ENCODE measurements around the gene SPECC1L. TPM values are rescaled to one million over a fixed set of nuclear protein-coding genes. Genes with fewer than 3 reads are reported as not detected.

Gene SPECC1L
- total RNA-seq, 1 experiment from 2014 or later: 14.1 TPM

GRCh38 chr22:24435323-24435645 is 164.7 kb downstream of the SPECC1L start:
- Histone ChIP-seq H3K4me2 (ENCODE audit: low read length) (no peak overlapping the region), H3K4me1 (ENCODE audit: insufficient read depth, low read length) (peaks cover 3% of the 10 kb centered on the region; the same call in 1 of the 2 replicates), H3K9me2 (replicated peaks; ENCODE audit: low read length) (no peaks in the 10 kb centered on the region), H3K36me3 (ENCODE audit: low read depth, low read length) (no peaks in the 10 kb centered on the region), H3K9me3 (ENCODE audit: low read length) (no peaks in the 10 kb centered on the region), H3F3A (ENCODE audit: low read length, unreplicated experiment) (no peaks in the 10 kb centered on the region), H3K79me2 (ENCODE audit: low read length) (no peaks in the 10 kb centered on the region), H3K9ac (ENCODE audit: low read length) (no peak overlapping the region), H2AFZ (ENCODE audit: low read length) (no peak overlapping the region), H3K4me3 (ENCODE audit: low read length) (no peak overlapping the region), H3K27me3 (ENCODE audit: low read length) (no peaks in the 10 kb centered on the region), H3K27ac (ENCODE audit: low read length) (no peak overlapping the region), H4K20me1 (ENCODE audit: low read length) (no peaks in the 10 kb centered on the region)
- CTCF ChIA-PET: interaction anchor here (0.6 kb wide), 2 partner anchors 45 to 70 kb away, joined by 4 to 8 read pairs; no protein-coding TSS in a partner anchor
- intact Hi-C loops (cut with micrococcal nuclease): loop anchor here (5.0 kb wide), 1 partner anchor 67 kb away; no protein-coding TSS in a partner anchor
- ATAC-seq (no peak), DNase-seq (no peak)
- TF ChIP-seq EZH2 (IDR thresholded peaks at IDR 0.05; ENCODE audit: low read length, unreplicated experiment) (no peak), EZH2phosphoT487 (IDR thresholded peaks at IDR 0.05; ENCODE audit: borderline replicate concordance, low read length) (no peak), CTCF (conservative IDR thresholded peaks at IDR 0.05; ENCODE audit: low read depth, low read length) (no peak)
- no TSS peak for BruUV-seq (replicated peaks)
- POLR2A ChIA-PET (ENCODE audit: unreplicated experiment): no interaction called here

DNA sequence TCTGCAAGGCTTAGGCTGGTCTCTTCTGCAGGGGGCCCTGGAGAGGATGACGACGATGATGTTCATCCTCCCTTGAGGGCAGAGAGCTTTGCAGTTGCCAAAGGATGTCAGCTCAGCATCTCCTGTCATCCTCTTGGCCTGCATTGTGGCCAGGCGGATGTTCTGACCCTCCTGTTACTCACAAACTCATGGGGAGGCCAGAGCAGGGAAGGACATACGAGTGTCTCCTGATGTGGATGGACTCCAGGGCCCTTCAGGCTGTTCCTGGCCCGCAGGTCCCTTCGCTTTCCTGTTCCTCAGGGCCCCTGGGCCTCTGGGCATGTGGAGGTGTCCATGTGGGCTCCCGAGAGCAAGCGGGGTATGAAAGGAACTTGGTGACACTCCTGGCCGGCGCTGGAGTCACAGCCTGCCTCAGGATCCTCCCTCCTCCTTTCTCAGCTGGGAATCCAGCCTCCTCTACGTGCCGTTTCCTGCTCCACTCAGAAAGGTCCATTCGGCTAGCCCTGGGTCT is 165.3 kb downstream of the SPECC1L start:
- POLR2A ChIA-PET (ENCODE audit: unreplicated experiment): no interaction called here
- CTCF ChIA-PET: no interaction called here
- no peak for ATAC-seq
- Histone ChIP-seq H4K20me1 (ENCODE audit: low read length) (no peaks in the 10 kb centered on the region), H3K9me2 (replicated peaks; ENCODE audit: low read length) (no peaks in the 10 kb centered on the region), H3F3A (ENCODE audit: low read length, unreplicated experiment) (no peaks in the 10 kb centered on the region), H3K27ac (ENCODE audit: low read length) (no peak overlapping the region), H3K9ac (ENCODE audit: low read length) (no peak overlapping the region), H3K4me1 (ENCODE audit: insufficient read depth, low read length) (peaks cover 3% of the 10 kb centered on the region; the same call in 1 of the 2 replicates), H2AFZ (ENCODE audit: low read length) (no peak overlapping the region), H3K9me3 (ENCODE audit: low read length) (no peaks in the 10 kb centered on the region), H3K79me2 (ENCODE audit: low read length) (no peaks in the 10 kb centered on the region), H3K36me3 (ENCODE audit: low read depth, low read length) (no peaks in the 10 kb centered on the region), H3K4me3 (ENCODE audit: low read length) (no peak overlapping the region), H3K4me2 (ENCODE audit: low read length) (no peak overlapping the region), H3K27me3 (ENCODE audit: low read length) (no peaks in the 10 kb centered on the region)
- intact Hi-C loops (cut with micrococcal nuclease): loop anchor here (5.0 kb wide), 1 partner anchor 66 kb away; no protein-coding TSS in a partner anchor
- DNase-seq: no peak
- TF ChIP-seq EZH2 (IDR thresholded peaks at IDR 0.05; ENCODE audit: low read length, unreplicated experiment): no peak
- no peak for TF ChIP-seq EZH2phosphoT487 (IDR thresholded peaks at IDR 0.05; ENCODE audit: borderline replicate concordance, low read length)
- TF ChIP-seq CTCF (conservative IDR thresholded peaks at IDR 0.05; ENCODE audit: low read depth, low read length): no peak
- no TSS peak for BruUV-seq (replicated peaks)

- POLR2A ChIA-PET (ENCODE audit: unreplicated experiment): interaction anchor here (0.5 kb wide), 1 partner anchor 91 kb away, joined by 4 read pairs; no protein-coding TSS in a partner anchor
- H3F3A ChIP-seq (ENCODE audit: low read length, unreplicated experiment): no peaks in the 10 kb centered on the region
- no peaks in the 10 kb centered on the region for H3K36me3 ChIP-seq (ENCODE audit: low read depth, low read length)
- H3K4me2 ChIP-seq (ENCODE audit: low read length): no peak overlapping the region
- TF ChIP-seq CTCF (conservative IDR thresholded peaks at IDR 0.05; ENCODE audit: low read depth, low read length): no peak
- no peak for TF ChIP-seq EZH2 (IDR thresholded peaks at IDR 0.05; ENCODE audit: low read length, unreplicated experiment)
- no peak for TF ChIP-seq EZH2phosphoT487 (IDR thresholded peaks at IDR 0.05; ENCODE audit: borderline replicate concordance, low read length)
- H3K9me3 ChIP-seq (ENCODE audit: low read length): no peaks in the 10 kb centered on the region
- peaks cover 3% of the 10 kb centered on the region; the same call in 1 of the 2 replicates for H3K4me1 ChIP-seq (ENCODE audit: insufficient read depth, low read length)
- H3K9me2 ChIP-seq (replicated peaks; ENCODE audit: low read length): no peaks in the 10 kb centered on the region
- no peaks in the 10 kb centered on the region for H3K27me3 ChIP-seq (ENCODE audit: low read length)
- H3K4me3 ChIP-seq (ENCODE audit: low read length): no peak overlapping the region
- DNase-seq (no peak), ATAC-seq (no peak)
- no peak overlapping the region for H2AFZ ChIP-seq (ENCODE audit: low read length)
- no TSS peak for BruUV-seq (replicated peaks)
- no peaks in the 10 kb centered on the region for H4K20me1 ChIP-seq (ENCODE audit: low read length)
- H3K79me2 ChIP-seq (ENCODE audit: low read length): no peaks in the 10 kb centered on the region
- intact Hi-C loops (cut with micrococcal nuclease): loop anchor here (5.0 kb wide), 1 partner anchor 66 kb away; no protein-coding TSS in a partner anchor
- CTCF ChIA-PET: no interaction called here
- no peak overlapping the region for H3K27ac ChIP-seq (ENCODE audit: low read length)
- H3K9ac ChIP-seq (ENCODE audit: low read length): no peak overlapping the region
These were observed 165.9 kb downstream of the SPECC1L start for GRCh38 chr22:24436553-24436952.

Data from PC-3 (cell line).